NB4 (cell line): ENCODE measurements around the gene HSCB.
"Not testable (repeated sequence)": the region's sequence is repeated elsewhere in the genome, so short reads cannot be mapped to it uniquely, and the experiment has no call there.

Experiments used
- DNase-seq: peaks from one replicate; pipeline ENCODE4 v3.0.0; 2010; ENCODE audit warnings: low read depth
- H3K4me3 ChIP-seq: one replicate; pipeline ENCODE4 v1.5.1; 2011; ENCODE audit warnings: mild to moderate bottlenecking, low read depth, low read length, moderate library complexity
- CTCF ChIP-seq: IDR thresholded peaks from one replicate; pipeline ENCODE4 v1.5.1; 2012; ENCODE audit warnings: low read depth, low read length
- MAX ChIP-seq: IDR thresholded peaks from 2 replicates; pipeline ENCODE4 v1.6.1; 2011; ENCODE audit warnings: low read depth, low read length
- MYC ChIP-seq: IDR thresholded peaks from 2 replicates; pipeline ENCODE4 v1.6.1; 2011; ENCODE audit warnings: low read depth, low read length
- POLR2A ChIP-seq: IDR thresholded peaks from 2 replicates; pipeline ENCODE4 v1.6.1; 2011; ENCODE audit warnings: mild to moderate bottlenecking; ENCODE audit not compliant: insufficient read length; ENCODE audit errors: extremely low read depth

The HSCB gene

DNA sequence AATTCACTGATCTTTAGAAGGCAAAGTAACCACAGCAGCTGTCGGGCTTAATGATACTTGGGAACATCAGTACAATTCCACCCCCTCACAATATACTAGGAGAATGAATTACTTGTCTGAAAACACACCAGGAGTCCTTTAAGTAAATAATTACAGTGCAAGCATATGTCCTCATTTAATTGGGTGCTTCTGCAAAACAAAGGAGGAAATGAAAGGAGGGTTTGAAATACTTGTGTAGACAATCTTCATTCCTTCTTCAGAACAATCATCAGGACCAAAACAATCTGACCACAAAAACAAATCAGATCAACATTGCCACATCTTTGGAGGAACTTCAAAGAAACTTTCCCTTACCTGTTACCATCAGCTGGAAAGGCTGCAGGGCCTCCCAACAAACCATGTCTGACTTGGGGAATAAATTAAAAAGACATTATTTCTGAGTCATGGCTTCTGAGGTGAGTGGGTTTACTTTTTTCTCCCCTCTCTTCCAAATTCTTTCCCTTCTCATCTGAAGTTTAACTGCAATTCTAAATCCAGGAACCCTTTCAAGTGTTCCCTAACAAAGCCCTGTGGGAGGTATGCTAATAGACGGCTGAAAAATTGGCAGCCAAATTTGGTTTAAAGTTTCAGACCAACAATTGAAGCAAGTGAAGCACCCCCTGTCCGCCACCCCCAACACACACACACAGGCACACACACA lies 18.2 kb downstream of the HSCB start:
- DNase-seq = no peak

GRCh38 chr22:28761449-28761755 lies 19.6 kb downstream of the HSCB start:
- no peak for TF ChIP-seq MAX
- no peak for TF ChIP-seq POLR2A
- no peak for TF ChIP-seq MYC
- TF ChIP-seq CTCF = no peak
- no peak for DNase-seq
- no peak overlapping the region for H3K4me3 ChIP-seq

More for the DNA sequence above, 18.2 kb downstream of the HSCB start:
- H3K4me3 ChIP-seq = no peak overlapping the region
- TF ChIP-seq MYC (no peak), MAX (no peak), CTCF (no peak), POLR2A (no peak)

GRCh38 chr22:28762000-28762399 lies 20.2 kb downstream of the HSCB start:
- DNase-seq, H3K4me3 ChIP-seq: not testable (repeated sequence)

DNA sequence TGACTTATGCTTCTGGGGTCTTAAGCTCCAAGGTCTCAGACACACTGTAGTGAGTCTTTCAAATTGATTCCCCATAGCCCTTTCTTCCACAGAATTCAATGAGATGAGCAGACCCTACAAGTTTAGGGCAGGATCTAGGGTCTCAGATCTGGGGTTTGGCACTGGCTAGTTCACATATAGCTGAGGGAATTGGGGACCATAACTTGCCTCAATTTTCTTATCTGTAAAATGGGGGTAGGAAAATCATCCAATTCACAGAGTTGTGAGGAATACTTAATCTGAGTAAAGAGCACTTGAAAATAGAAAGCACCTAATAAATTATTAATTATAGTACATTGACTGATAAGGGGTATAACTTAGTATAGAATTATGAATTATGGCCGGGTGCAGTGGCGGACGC lies 24.8 kb downstream of the HSCB start:
- no peak for DNase-seq
- TF ChIP-seq CTCF (no peak), POLR2A (no peak), MAX (no peak), MYC (no peak)
- H3K4me3 ChIP-seq = no peak overlapping the region

GRCh38 chr22:28768701-28769393 lies 27.0 kb downstream of the HSCB start:
- TF ChIP-seq POLR2A (no peak), MYC (no peak), MAX (no peak), CTCF (no peak)
- no peak for DNase-seq
- no peak overlapping the region for H3K4me3 ChIP-seq

DNA sequence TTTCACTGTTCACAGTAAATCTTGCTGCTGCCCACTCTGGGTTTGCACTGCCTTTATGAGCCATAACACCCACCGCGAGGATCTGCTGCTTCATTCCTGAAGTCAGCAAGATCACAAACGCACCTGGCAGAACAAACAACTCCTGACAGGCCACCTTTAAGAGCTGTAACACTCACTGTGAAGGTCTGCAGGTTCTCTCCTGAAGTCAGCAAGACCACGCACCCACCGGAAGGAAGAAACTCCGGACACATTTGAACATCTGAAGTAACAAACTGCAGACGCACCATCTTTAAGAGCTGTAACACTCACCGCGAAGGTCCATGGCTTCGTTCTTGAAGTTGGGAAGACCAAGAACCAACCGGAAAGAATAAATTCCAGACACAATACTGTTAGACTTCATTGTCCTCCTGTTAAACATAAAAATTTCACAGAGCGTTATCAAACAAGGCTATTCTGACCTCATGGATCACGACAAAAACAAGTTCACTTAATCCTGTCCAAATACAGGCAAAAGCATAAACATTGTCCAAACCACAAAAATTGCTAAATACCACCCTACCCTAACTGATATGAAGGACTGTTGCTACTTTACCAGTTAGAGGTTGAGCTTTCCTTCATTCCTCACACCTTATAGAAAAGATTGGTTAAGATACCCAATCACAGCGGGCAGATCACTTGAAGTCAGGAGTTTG lies 27.7 kb downstream of the HSCB start:
- TF ChIP-seq MYC = no peak
- TF ChIP-seq MAX = no peak
- no peak for TF ChIP-seq POLR2A
- TF ChIP-seq CTCF = no peak
- DNase-seq = no peak
- no peak overlapping the region for H3K4me3 ChIP-seq
